ENCODE measurements around the gene RXRB.

RXRB gene

GRCh38 chr6:33195304-33196165, 4.9 kb downstream of the RXRB start:
- DNase-seq = no peak

- no peak for DNase-seq
Observed at GRCh38 chr6:33194431-33194979, 6.0 kb downstream of the RXRB start.

- no peak for DNase-seq
Observed at GRCh38 chr6:33193619-33194018, 6.8 kb downstream of the RXRB start.

GRCh38 chr6:33192671-33193602, 7.5 kb downstream of the RXRB start:
- peak in 2 of 3 experiments; percentile 52 to 55 for DNase-seq

GRCh38 chr6:33192105-33192646, 8.3 kb downstream of the RXRB start, which contains the start of gene COL11A2:
TSS of gene COL11A2 (minus strand) at chr6:33192467. CDS start at chr6:33192240, 227 bp downstream.
- DNase-seq = peak in 2 of 3 experiments; percentile 18 to 43

- no peak for DNase-seq
Observed at GRCh38 chr6:33191383-33192104, 8.9 kb downstream of the RXRB start.

GRCh38 chr6:33190504-33191107, 9.9 kb downstream of the RXRB start:
- DNase-seq = no peak

GRCh38 chr6:33189625-33190448, 10.6 kb downstream of the RXRB start:
- no peak for DNase-seq

GRCh38 chr6:33189164-33189563, 11.3 kb downstream of the RXRB start:
- DNase-seq = no peak

- no peak for DNase-seq
Observed at GRCh38 chr6:33187809-33188208, 12.7 kb downstream of the RXRB start.

- no peak for DNase-seq
Observed at GRCh38 chr6:33185654-33186187, 14.7 kb downstream of the RXRB start.

GRCh38 chr6:33185190-33185589, 15.3 kb downstream of the RXRB start:
- no peak for DNase-seq

GRCh38 chr6:33183071-33183683, 17.3 kb downstream of the RXRB start:
- DNase-seq = no peak

GRCh38 chr6:33181141-33181540, 19.3 kb downstream of the RXRB start:
- no peak for DNase-seq

GRCh38 chr6:33178755-33179475, 21.6 kb downstream of the RXRB start:
- no peak for DNase-seq

- DNase-seq = no peak
Observed at GRCh38 chr6:33177552-33178446, 22.7 kb downstream of the RXRB start.

- no peak for DNase-seq
Observed at GRCh38 chr6:33176906-33177305, 23.6 kb downstream of the RXRB start.

- DNase-seq = no peak
Observed at GRCh38 chr6:33175436-33176069, 24.9 kb downstream of the RXRB start.

All from NCI-H1417 (cell line).